ENCODE results near the gene JPH4.
"Not testable (repeated sequence)": the region's sequence is repeated elsewhere in the genome, so short reads cannot be mapped to it uniquely, and the experiment has no call there.

Gene JPH4

GRCh38 chr14:23578560-23579310 lies at the start of gene JPH4:
TSS of gene JPH4 (minus strand) at chr14:23578790. CDS start at chr14:23577453, 1,337 bp downstream.
- FAIRE-seq = no peak

DNA sequence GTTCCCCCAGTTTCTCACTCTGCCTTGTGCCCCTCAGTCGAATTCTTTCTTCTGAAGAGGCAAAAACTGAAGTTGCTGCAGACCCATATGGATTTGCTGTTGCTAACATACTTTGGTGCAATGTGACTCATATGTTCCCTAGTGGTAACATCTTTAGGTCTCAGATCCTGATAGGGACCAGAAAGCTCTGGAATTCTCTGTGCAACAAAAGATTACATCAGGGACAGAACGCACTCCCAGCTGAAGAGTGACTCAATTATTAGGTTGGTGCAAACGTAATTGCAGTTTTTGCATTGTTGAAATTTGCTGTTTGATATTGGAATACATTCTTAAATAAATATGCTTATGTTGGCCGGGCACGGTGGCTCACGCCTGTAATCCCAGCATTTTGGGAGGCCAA lies 49.4 kb upstream of the JPH4 start:
- no peak for FAIRE-seq

DNA sequence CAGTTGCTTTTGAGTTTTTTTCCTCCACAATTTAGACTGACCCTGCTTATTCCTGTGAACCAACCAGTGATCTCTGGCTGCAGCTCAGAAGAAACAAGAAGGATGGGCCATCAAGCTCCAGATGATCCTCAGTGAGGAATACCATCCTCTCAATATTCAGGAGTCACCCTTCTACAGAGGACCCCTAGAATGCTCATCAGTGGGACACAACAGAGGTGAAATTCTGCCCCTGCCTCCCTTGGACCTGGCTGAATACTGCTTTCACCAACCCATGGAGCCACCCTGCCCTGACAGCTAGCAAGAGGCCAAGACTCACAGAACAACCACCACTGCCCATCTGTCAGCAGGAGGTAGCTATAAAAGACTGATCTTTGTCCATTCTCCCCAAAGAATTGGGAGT lies 48.4 kb upstream of the JPH4 start:
- no peak for FAIRE-seq

DNA sequence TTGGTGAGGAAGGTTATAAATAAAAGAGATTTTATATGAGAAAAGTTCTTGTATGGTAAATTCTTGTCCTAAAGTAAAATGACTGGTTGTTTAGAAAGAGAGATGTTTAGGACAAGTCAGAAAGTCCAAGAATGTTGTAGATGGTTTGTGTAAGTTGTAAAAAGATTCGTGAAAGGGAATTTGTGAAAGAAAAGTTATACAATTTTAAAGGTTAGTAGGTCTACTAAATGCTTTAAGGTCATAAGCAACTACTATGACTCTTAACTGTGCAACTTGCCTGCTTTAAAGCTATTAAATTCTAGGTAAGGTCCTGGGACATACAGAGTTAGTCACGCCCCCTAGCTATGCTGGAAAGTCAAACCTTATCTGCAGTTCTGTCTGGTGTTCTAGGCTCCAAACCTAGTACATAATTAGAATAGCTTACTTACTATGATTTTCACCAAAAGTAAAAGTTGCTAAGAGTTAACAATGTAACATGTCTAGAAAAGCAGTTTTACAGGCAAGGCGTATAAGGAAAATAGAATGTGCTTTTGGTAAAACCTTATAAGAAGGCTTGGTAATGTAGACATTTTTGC lies 46.3 kb upstream of the JPH4 start:
- FAIRE-seq = no peak

DNA sequence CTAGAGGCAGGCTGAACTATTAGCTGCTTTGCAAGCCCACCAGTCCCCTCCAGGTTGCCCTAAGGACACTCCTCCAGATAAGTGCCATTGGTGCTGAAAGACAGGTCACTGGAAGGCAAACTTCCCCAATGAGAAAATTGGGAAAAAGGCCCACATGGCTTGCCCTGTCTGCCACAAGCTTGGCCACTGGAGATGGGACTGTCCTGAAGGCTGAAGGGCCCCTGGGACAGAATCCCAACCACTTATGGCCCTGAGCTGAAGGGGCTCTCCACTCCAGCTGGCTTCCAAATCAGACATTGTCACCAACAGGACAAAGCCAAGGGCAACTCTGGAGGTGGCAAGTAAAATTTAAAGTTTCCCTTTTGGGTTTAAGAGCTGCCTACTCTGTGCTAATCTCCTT lies 45.4 kb upstream of the JPH4 start:
- no peak for FAIRE-seq

- no peak for FAIRE-seq
These were observed 44.4 kb upstream of the JPH4 start for GRCh38 chr14:23622990-23623389.

GRCh38 chr14:23621932-23622730 lies 43.5 kb upstream of the JPH4 start:
- FAIRE-seq = no peak

DNA sequence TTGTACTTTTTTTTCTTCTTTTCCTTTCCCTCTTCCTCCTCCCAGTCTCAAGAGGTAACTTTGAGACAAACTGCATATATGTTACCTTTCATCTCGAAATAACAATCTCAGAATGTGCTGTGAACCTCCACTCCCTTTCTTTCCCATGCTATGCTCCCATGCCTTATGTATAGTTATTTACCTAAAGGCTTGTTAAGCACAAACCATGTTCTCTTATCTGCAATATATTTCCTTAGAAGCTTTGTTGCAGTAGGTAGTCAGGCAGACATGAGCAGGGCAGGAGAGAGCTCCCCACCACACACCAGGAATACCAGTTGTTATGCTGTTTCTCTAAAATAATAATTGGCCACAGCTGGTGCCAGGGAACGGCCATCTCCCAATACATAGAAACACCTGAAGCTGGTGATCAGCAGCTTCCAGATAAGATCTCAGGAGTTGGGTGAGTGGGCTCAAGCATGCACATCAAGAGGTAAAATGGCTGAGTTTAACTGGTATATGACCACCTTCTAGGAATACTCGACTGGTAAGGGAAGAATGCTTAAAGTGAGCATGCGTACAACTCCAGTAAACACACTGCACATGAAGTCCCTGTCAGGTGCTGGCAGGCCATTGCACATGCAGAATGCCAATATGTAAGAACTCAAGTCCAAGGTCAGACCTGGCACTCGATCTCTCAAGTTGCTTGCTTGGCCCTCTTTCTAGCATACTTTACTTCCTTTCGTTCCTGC lies 42.8 kb upstream of the JPH4 start:
- FAIRE-seq = no peak

DNA sequence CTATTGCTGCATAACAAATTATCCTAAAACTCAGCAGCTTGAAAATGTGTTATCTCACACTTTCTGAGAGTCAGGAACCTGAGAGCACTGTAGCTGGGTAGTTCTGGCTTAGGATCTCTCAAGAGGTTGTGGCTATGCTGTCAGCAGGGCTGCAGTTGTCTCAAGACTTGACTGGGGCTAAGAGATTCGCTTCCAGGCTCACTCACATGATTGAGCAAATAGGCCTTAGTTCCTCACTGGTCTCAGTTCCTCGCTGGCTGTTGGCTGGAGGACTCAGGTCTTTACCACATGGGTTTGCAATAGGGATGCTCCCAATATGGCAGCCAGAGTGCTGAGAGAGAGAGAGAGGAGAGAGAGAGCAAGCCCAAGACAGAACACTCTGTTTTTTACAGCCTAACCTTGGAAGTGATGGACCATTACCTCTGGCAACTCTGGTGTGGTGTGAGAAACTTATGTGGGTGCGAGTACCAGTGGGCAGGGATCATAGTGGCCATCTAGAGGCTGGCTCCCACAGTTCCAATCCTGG lies 41.6 kb upstream of the JPH4 start:
- FAIRE-seq = no peak

GRCh38 chr14:23618415-23618988 lies 39.9 kb upstream of the JPH4 start:
- FAIRE-seq = no peak

DNA sequence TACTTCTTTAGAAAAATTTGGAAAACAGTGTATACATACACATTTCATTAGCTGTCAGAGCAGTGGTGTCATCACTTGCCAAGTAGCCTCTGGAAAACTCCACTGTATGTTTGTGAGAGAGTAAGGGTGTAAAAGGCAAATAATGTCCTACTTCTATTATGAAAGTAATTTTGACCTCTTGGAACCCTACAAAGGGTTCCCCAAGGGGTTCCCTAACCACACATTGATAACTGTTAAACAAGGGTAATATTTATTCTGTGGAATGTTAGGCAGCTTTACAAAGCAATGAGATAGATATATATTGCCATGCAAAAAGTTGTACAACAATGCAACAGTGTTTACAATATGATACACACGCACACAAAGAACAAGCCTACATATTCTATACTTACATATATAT lies 38.9 kb upstream of the JPH4 start:
- FAIRE-seq = no peak

GRCh38 chr14:23615856-23616255 lies 37.3 kb upstream of the JPH4 start:
- FAIRE-seq = no peak

- FAIRE-seq = no peak
These were observed 35.8 kb upstream of the JPH4 start for GRCh38 chr14:23614395-23614828.

GRCh38 chr14:23613242-23614070 lies 34.9 kb upstream of the JPH4 start:
- FAIRE-seq = no peak

GRCh38 chr14:23612802-23613201 lies 34.2 kb upstream of the JPH4 start:
- no peak for FAIRE-seq

DNA sequence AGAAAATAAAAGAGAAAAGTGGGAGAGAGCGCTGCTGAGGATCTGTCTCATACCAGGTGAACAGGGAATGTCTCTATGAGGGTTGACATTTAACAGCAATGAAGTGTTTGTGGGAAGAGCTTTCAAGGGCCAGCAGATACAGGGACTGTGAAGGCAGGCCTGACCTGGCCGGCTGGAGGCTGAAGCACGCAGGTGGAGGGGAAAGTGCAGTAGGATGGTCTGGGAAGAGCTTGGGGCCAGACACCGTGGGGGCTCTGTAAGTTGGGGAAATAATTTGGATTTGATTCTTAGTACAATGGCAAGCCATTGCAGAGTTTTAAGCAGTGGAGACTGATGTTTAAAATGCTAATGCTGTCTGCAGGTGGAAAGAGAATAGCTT lies 33.8 kb upstream of the JPH4 start:
- FAIRE-seq = no peak

DNA sequence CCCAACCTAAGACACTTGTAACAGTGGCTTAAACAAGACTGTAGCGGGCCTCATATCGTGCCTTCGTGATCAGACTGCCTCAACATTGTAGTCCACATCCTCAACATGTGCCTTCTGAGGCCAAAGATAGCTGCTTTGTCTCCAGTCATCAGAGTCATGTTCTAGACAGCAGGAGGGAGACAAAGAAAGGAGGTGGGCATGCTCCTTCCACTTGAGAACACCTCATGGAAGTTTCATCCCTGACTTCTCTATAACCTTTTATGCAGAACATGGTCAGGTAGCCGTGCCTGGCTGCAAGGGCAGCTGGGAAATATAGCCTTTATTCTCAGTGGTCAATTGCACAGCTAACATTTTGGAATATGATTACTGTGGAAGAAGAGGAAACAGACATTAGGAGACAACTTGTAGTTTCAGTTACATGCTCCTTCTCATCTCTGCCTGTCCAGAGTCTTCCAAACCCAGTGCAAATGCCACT lies 32.3 kb upstream of the JPH4 start:
- no peak for FAIRE-seq

GRCh38 chr14:23610090-23610814 lies 31.7 kb upstream of the JPH4 start:
- FAIRE-seq = no peak

GRCh38 chr14:23609411-23610089 lies 31.0 kb upstream of the JPH4 start:
- FAIRE-seq = not testable (repeated sequence)

DNA sequence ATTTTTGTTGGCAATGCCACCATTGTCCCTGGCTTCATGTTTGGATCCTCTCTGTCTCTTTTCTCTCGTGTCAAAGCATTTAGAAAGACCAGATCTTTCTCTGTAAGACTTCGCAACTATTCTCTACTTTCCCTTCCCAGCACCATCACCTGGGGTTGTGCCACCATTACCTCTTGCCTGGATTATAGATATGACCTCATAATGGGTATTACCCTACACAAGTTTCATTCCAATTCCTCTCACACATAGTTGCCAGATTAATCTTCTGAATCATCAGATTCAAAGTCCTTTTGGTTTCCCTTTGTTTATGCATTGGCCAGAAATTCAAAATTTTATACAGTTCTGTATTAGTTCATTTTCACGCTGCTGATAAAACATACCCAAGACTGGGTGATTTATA lies 30.4 kb upstream of the JPH4 start:
- FAIRE-seq = no peak

Measured in A204.1 (cell line).